HG02610 (cell line): Measurements from ENCODE around the gene ANAPC1.
"Not testable (repeated sequence)": the region's sequence is repeated elsewhere in the genome, so short reads cannot be mapped to it uniquely, and the experiment has no call there.

Experiments
- ATAC-seq: cut with Tn5 transposase; IDR thresholded peaks from one replicate; pipeline ENCODE4 v1.9.1; 2021; ENCODE audit warnings: mild to moderate bottlenecking, moderate library complexity; ENCODE audit not compliant: unreplicated experiment

The ANAPC1 gene

DNA sequence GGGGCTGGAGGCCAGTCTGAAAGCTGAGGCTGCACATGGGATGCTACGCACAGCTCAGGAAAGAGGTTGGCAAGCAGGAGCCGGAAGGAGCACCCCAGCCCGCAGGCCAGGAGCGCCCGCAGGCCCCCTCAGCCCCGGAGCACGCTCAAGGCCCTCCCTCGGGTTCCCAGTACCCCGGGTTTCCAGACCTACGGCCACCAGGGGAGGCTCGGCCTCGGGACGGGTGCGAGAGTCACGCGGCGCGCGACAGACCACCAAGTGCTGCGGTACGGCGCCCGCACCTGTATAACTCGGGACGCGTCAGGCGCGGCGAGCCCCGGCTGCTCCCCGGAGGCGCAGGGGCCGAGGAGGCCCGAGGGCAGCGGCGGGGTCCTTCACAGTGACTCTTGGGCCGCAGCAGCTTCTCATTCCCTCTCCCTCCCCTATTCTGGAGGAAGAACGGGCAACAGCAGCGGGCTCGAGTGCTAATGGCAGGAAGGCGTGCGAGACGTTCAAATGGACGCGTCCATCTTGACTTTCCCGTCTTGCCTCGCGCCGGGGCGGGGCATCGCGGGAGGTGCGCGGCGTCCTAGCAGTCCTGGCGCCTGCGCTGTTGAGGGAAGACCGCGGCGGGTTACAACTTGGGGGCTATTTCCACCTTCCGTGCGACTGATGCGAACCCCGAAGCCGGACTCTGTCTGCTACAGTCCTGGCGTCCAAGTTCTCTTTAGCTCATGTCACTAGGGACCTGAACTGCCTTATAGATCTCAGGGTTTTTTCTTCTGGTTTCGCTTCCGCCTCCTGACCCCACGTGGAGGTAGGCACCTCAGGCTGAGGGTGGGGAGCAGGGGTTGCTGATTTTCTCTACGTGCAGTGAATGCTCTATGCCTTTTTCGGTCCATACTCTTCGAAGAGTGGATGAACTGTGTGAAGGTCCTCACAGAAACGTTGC is at the start of gene ANAPC1:
Gene ANAPC1 (minus strand): TSS at position 533 of the 931 bp plus-strand sequence. CDS start 3,368 bp downstream, outside the sequence.
- ATAC-seq, result peak; percentile 89

GRCh38 chr2:111932841-111933291 is 48.9 kb upstream of the ANAPC1 start:
- no peak for ATAC-seq

DNA sequence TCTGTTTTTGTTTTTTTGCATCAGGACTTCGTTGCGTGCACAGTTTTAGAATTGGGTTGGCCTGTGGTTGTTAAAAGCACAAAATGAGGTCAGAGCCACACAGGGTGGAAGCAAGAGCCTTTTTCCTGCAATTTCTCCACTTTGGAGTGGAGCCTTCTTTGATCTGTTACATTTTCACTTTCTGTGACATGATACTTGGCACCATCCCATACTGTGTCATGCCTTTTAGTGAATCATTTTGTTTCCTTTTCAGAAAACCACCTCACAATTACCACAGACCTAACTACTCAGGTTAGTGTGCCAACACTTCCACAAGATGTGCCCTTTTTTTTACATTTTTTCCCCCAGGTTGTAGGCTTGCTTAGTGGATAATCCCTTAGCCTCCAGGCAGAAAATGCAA is 46.9 kb upstream of the ANAPC1 start:
- ATAC-seq, result no peak

DNA sequence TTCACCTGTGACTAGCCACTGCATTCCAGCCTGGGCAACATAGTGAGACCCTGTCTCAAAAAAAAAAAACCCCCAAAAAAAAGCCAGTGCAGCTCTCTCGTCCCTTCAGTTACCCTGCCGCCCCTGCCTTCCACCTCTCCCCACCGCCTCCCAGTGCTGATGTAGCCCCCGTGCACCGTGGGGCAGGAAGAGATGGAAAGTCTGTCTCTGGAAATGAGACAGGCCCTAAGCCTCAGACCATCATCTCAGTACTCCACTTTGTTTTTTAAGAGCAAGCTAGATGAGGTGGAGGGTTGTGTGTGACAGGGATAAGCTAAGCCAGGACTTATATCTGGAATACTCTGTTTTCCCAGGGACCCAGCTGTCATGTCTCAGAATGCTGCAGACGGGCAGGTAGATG is 46.4 kb upstream of the ANAPC1 start:
- ATAC-seq, result no peak

DNA sequence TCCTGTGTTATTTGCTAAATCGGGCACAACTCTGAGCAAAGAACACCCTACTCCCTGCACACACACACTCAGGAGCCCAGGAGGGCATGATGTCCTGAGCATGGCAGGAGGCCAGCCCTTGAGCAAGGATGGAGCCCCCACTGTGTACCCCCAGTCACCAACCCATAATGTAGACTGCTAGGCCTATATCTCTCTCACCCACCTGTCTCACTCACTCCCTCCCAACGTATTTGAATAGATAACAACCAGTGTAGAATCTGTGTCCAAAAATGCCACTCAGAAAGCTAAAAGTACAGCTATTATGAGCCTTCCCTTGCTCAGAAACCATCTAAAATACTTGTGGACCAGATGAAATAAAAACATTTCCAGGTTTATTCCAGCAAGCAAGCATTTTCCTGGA is 43.7 kb upstream of the ANAPC1 start:
- ATAC-seq, result no peak

GRCh38 chr2:111924617-111925107 is 40.7 kb upstream of the ANAPC1 start:
- ATAC-seq, result no peak

- no peak for ATAC-seq
These were observed 39.3 kb upstream of the ANAPC1 start for GRCh38 chr2:111923276-111923804.

GRCh38 chr2:111919794-111920608 is 36.0 kb upstream of the ANAPC1 start:
- ATAC-seq, result no peak

DNA sequence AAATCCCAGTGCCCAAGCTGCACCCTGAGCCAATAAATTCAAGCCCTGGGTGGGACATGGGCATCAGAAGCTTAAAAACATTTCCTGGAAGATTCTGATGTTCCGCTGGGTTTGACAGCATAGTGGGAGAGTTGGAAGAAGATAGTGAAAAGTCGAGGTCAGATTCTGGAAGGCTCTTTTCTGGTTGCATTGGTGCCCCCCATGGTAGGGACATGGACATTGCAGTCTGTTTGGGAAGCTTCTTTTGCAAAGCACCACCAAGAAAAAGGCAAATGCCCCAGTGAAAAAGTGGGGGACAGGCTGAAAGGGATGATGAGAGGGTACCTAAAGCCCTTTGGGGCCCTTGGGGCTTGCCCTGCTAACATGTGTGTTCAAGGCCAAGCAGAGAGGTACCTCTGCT is 35.4 kb upstream of the ANAPC1 start:
- no peak for ATAC-seq

DNA sequence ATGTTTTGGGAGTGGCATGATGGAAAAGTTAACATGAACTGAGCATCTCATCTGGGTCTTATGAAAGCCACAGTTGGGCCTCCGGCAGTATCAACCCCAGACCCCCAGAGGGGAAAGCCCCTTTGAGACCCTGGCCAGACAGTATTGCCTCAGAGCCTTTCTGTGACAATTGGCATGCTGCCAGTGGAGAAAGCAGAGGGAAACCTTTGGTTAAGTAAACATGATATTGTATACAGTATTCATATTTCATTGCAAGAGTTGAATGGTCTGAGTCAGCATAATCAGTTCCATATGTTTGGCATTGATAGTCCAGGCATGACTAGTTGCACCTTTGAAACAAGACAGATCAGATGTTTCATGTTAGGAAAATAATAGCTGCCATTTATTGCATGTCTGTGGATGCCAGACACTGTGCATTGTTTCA is 34.4 kb upstream of the ANAPC1 start:
- no peak for ATAC-seq

GRCh38 chr2:111917106-111917505 is 33.1 kb upstream of the ANAPC1 start:
- ATAC-seq, result no peak

DNA sequence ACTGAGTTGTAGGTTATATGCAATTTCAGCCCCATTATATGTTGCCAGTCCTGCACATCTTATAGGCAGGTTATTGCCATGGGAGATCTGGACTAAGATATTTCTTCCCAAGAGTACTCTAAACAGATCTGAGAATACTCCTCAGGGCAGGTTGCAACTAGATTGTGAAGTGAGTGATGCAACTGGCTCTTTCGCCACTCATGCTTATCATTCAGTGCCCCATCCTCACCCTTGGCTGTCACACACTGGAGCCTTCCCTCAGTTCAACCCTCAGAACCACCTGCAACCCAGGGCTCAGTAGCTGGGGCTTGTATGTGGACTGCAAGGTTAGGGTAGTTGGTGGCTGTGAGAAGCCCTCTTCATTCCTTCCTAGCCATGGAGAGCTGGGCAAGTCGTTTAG is 28.6 kb upstream of the ANAPC1 start:
- ATAC-seq, result no peak

- not testable (repeated sequence) for ATAC-seq
These were observed 27.4 kb upstream of the ANAPC1 start for GRCh38 chr2:111911295-111911977.

DNA sequence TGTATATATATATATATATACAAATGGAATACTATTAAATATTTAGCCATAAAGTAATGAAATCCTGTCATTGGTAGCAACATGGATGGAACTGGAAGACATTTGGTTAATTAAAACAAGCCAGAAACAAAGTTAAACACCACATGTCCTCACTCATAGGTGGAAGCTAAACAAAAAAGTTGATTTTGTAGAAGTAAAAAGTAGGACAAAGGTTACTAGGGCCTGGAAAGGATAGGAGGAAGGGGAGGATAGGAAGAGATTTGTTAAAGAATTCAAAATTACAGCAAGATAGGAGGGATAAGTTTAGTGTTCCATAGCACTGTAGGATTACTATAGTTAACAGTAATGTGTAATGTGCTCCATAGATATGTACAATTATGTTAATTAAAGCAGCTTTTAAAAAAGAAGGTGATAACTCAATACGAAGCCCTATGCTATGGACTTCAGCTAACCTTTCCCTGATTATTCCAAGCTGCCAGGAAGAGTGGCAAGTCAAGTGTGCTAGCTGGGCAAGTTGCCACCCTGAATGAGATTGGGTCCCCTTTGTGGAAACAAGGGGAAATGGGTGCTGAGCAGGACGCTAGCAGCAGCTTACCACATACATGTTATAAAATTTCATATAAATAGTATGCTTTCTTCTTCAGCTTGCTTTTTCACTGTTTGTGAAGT is 26.8 kb upstream of the ANAPC1 start:
- no peak for ATAC-seq

DNA sequence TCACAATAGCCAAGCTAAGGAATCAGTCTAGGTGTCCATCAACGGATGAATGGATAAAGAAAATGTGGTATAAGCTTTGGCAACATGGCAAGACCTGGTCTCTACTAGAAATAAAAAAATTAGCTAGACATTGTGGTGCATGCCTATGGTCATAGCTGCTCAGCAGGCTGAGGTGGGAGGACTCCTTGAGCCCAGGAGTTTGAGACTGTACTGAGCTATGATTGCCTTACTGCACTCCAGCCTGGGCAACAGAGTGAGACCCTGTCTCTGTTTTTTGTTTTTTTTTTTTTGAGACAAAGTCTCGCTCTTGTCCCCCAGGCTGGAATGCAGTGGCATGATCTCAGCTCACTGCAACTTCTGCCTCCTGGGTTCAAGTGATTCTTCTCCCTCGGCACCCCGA is 26.0 kb upstream of the ANAPC1 start:
- ATAC-seq, result not testable (repeated sequence)

DNA sequence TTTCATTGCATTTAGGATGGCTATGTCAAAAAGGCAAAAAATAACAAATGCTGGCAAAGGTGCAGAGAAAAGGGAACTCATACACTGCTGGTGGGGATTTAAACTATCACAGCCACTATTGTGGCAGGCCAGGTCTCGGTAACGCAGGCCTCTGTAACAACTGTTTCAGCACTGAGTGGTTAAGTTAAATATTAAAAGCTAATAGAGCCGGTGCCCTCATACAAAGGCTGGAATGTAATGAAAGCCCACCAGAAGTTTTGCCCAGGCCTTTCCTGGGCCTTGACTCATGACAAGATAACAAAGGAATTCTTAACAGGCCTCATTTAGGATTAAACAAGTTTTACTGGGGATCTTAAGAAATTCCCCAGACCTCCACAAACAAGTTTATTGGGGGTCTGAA is 25.1 kb upstream of the ANAPC1 start:
- no peak for ATAC-seq

- ATAC-seq, result no peak
These were observed 24.6 kb upstream of the ANAPC1 start for GRCh38 chr2:111908578-111908977.

DNA sequence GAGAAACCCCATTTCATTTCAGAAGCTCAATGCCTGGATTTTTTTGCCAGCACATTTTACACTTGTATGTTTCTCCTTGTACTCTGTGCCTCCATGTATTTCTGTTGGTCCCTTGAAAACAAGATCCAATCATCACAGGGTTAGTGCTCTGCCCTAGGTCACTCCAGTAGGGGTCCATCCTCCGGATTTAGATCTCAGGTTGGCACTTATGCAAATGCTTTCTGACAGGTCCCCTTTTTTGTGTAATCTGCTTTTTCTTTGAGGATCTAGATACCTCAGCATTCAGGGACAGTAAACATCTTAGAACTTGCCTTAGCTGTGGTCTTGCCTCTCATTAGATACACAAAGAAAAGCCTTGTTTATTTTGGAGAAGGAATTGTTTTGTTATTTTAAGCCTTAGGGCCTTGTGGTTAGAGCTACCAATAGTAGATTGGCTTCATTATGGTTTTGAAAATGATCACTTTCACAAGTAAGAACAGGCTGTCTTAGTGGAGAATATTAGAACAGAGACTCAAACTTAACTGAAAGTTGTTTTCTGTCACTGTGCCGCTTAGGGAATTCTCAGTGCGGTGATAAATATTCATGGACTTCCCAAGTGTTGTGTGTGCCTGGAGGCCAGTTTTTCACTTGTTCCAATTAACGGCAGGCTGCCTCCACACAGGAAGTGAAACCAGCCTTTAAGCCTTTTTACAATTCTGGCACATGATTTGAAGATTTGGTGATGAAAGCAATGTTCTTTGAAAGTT is 22.2 kb upstream of the ANAPC1 start:
- peak; percentile 64 for ATAC-seq

- ATAC-seq, result not testable (repeated sequence)
These were observed 21.5 kb upstream of the ANAPC1 start for GRCh38 chr2:111905475-111905869.
